SU-DHL-6 (cell line): ENCODE data around the gene TRAK1.

ENCODE experiments used
- H2AFZ ChIP-seq: fragments of 200-600 bp; sonication (generic); 2 replicates; pipeline ENCODE4 v1.6.1; 2014; ENCODE audit warnings: low read depth, mild to moderate bottlenecking, moderate library complexity, mixed read lengths, antibody characterized with exemption, low read length; ENCODE audit not compliant: severe bottlenecking
- H3F3A ChIP-seq: fragments of 200-600 bp; shearing (Covaris generic); 2 replicates; pipeline ENCODE4 v1.6.0; 2016; ENCODE audit warnings: antibody characterized with exemption, mild to moderate bottlenecking; ENCODE audit not compliant: insufficient read depth
- H3K27ac ChIP-seq: fragments of 200-600 bp; sonication (generic); 2 replicates; pipeline ENCODE4 v1.5.1; 2016; ENCODE audit warnings: low read depth, mild to moderate bottlenecking, low read length, moderate library complexity, mixed read lengths
- H3K27me3 ChIP-seq: fragments of 200-600 bp; sonication (generic), shearing (Covaris generic); 2 replicates; pipeline ENCODE4 v1.6.0; 2014; ENCODE audit warnings: mild to moderate bottlenecking, low read length
- H3K36me3 ChIP-seq: fragments of 200-600 bp; sonication (generic); 2 replicates; pipeline ENCODE4 v1.6.1; 2014; ENCODE audit warnings: mild to moderate bottlenecking, low read length, mixed read lengths
- H3K4me2 ChIP-seq: fragments of 300-600, 200-600 bp; shearing (Covaris generic), sonication (generic); 2 replicates; pipeline ENCODE4 v1.6.0; 2014; ENCODE audit warnings: low read length, low read depth, mild to moderate bottlenecking; ENCODE audit not compliant: poor library complexity, severe bottlenecking
- H3K4me3 ChIP-seq: fragments of 200-600 bp; sonication (generic); 2 replicates; pipeline ENCODE4 v1.5.1; 2014; ENCODE audit warnings: antibody characterized with exemption, low read length, mild to moderate bottlenecking, mixed read lengths; ENCODE audit not compliant: insufficient read depth, poor library complexity, severe bottlenecking
- H3K79me2 ChIP-seq: fragments of 200-600 bp; sonication (generic); 2 replicates; pipeline ENCODE4 v1.6.1; 2014; ENCODE audit warnings: mild to moderate bottlenecking, low read length, moderate library complexity; ENCODE audit not compliant: insufficient read depth
- H3K9ac ChIP-seq: fragments of 200-600 bp; sonication (generic); 2 replicates; pipeline ENCODE4 v1.7.0; 2014; ENCODE audit warnings: mild to moderate bottlenecking, low read length
- H3K9me2 ChIP-seq: fragments of 200-600 bp; sonication (generic); replicated peaks from 2 replicates; pipeline ENCODE4 v1.6.1; 2014; ENCODE audit warnings: low read length; ENCODE audit not compliant: insufficient read depth
- H3K9me3 ChIP-seq: fragments of 200-600 bp; sonication (generic); 2 replicates; pipeline ENCODE4 v1.6.1; 2014; ENCODE audit warnings: low read length, mixed read lengths; ENCODE audit not compliant: insufficient read depth
- H4K20me1 ChIP-seq: fragments of 200-600 bp; sonication (generic); 2 replicates; pipeline ENCODE4 v1.6.1; 2014; ENCODE audit warnings: low read depth, mild to moderate bottlenecking, antibody characterized with exemption, low read length, moderate library complexity, mixed read lengths
- EZH2phosphoT487 ChIP-seq: fragments of 200-600 bp; sonication (generic), shearing (Covaris generic); conservative IDR thresholded peaks from 2 replicates; pipeline ENCODE4 v1.6.1; 2018; ENCODE audit warnings: mild to moderate bottlenecking, antibody characterized with exemption, low read length, moderate library complexity, mixed read lengths
- TF ChIP-seq, protein P1 (sequence below): fragments of 200-600 bp; sonication (generic); IDR thresholded peaks from one replicate; pipeline ENCODE4 v1.5.1; 2017; ENCODE audit warnings: antibody characterized with exemption, mild to moderate bottlenecking, low read length, moderate library complexity; ENCODE audit not compliant: insufficient read depth, poor library complexity, severe bottlenecking

Gene TRAK1

DNA sequence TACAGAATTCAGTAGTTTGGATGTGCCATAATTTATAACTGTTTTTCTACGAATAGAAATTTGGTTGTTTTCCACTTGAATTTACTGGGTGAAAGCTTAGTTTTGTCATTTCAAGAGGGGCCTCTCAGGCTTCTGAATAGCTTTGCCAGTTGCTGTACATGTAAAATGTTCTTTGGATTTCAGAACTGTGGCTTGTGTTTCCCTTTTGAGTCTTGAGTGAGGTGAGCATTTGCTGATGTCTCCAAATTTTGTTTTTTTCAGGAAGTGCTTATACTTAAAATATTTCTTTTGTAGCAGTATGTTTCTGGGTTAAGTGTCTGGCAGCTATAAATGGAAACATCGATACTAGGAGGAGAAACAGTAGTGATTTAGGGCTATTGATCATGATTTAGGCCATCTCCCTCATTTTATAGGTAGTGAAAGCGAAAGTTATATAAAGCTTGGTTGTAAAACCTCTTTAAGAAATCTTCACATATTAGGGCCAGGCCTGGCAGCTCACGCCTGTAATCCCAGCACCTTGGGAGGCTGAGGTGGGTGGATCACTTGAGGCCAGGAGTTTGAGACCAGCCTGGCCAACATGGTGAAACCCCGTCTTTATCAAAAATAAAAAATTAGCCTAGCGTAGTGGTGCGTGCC, 9.2 kb upstream of the TRAK1 start:
- peaks cover 97% of the 10 kb centered on the region for H3K79me2 ChIP-seq
- no peaks in the 10 kb centered on the region for H3F3A ChIP-seq
- H3K36me3 ChIP-seq = no peaks in the 10 kb centered on the region
- H3K27me3 ChIP-seq = no peaks in the 10 kb centered on the region
- no peaks in the 10 kb centered on the region for H3K9me3 ChIP-seq
- H2AFZ ChIP-seq = no peak overlapping the region
- no peak for TF ChIP-seq EZH2phosphoT487
- no peaks in the 10 kb centered on the region for H3K9me2 ChIP-seq
- H3K4me3 ChIP-seq = no peak overlapping the region
- no peak overlapping the region for H3K9ac ChIP-seq
- no peak overlapping the region for H3K27ac ChIP-seq
- H4K20me1 ChIP-seq = no peaks in the 10 kb centered on the region
- H3K4me2 ChIP-seq = no peak overlapping the region

DNA sequence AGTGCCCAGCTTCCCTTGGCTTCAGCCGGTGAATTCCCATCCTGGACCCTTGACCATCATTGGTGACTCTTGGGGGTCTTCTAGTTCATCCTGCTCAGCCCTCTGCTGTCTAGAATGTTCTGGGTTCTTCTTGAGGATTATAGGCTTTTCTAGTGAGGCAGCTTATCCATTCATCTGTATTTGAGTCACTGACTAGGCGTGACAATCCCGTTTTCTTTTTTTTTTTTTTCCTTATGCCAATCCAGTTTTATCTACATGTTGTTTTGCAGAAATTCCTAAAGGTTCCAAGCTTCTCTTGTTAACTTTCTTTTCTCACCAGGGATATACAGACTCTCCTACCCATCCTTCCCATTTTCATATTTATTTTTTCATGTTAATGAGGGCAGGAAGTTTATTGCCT, 6.6 kb upstream of the TRAK1 start:
- H2AFZ ChIP-seq = no peak overlapping the region
- no peak overlapping the region for H3K27ac ChIP-seq
- H3F3A ChIP-seq = no peaks in the 10 kb centered on the region
- no peaks in the 10 kb centered on the region for H4K20me1 ChIP-seq
- no peaks in the 10 kb centered on the region for H3K27me3 ChIP-seq
- H3K36me3 ChIP-seq = no peaks in the 10 kb centered on the region
- peaks cover 80% of the 10 kb centered on the region for H3K79me2 ChIP-seq
- no peaks in the 10 kb centered on the region for H3K9me3 ChIP-seq
- no peak overlapping the region for H3K4me2 ChIP-seq
- no peak overlapping the region for H3K9ac ChIP-seq
- no peaks in the 10 kb centered on the region for H3K9me2 ChIP-seq
- no peak for TF ChIP-seq EZH2phosphoT487
- TF ChIP-seq, protein P1, sequence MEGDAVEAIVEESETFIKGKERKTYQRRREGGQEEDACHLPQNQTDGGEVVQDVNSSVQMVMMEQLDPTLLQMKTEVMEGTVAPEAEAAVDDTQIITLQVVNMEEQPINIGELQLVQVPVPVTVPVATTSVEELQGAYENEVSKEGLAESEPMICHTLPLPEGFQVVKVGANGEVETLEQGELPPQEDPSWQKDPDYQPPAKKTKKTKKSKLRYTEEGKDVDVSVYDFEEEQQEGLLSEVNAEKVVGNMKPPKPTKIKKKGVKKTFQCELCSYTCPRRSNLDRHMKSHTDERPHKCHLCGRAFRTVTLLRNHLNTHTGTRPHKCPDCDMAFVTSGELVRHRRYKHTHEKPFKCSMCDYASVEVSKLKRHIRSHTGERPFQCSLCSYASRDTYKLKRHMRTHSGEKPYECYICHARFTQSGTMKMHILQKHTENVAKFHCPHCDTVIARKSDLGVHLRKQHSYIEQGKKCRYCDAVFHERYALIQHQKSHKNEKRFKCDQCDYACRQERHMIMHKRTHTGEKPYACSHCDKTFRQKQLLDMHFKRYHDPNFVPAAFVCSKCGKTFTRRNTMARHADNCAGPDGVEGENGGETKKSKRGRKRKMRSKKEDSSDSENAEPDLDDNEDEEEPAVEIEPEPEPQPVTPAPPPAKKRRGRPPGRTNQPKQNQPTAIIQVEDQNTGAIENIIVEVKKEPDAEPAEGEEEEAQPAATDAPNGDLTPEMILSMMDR = no peak
- H3K4me3 ChIP-seq = no peak overlapping the region

DNA sequence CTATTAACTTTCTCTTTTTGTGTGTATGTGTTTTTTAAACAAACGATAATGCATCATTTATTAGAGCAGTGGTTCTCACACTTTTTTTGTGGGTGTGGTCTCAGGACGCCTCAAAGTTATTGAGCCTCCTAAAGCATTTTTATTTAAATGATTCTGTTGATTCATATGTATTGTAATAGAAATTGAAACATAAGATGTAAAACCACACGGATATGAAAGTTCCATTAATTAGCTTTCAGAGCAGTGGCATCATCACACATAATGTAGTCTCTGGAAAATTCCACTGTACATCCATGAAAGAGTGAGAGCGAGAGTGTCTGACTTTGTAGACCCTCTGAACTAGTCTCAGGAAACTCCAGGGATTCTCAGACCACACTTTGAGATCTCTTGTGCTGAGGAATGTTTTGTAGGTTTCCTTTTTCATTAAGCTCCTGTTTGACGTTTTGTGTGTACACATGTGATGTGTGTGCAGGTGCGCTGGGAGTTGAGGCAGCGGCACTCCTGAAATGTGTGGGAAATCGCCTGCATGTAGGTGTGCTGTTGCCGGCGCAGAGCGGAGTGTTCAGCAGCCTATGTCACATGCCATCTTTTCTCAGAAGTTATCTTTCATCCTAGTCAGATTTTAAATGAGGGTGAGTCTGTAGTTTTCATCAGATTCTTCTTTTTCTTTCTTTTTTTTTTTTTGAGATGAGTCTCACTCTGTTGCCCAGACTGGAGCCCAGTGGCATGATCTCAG, 5.3 kb upstream of the TRAK1 start:
- H3K9ac ChIP-seq = no peak overlapping the region
- H3F3A ChIP-seq = no peaks in the 10 kb centered on the region
- H3K9me3 ChIP-seq = no peaks in the 10 kb centered on the region
- no peaks in the 10 kb centered on the region for H3K9me2 ChIP-seq
- H2AFZ ChIP-seq = no peak overlapping the region
- H3K79me2 ChIP-seq = peaks cover 68% of the 10 kb centered on the region
- H3K4me3 ChIP-seq = no peak overlapping the region
- no peak overlapping the region for H3K27ac ChIP-seq
- H3K36me3 ChIP-seq = no peaks in the 10 kb centered on the region
- no peaks in the 10 kb centered on the region for H4K20me1 ChIP-seq
- no peak overlapping the region for H3K4me2 ChIP-seq
- TF ChIP-seq EZH2phosphoT487 = no peak
- TF ChIP-seq, protein P1 = no peak
- H3K27me3 ChIP-seq = no peaks in the 10 kb centered on the region
